ENCODE results near the gene MGAT4A.

- no peak for TF ChIP-seq CTCF (IDR thresholded peaks at IDR 0.05)
- TF ChIP-seq POLR2AphosphoS5 (IDR thresholded peaks at IDR 0.05; ENCODE audit: insufficient read depth in 1 of 2, low read depth in 1 of 2) = no peak
Observed at GRCh38 chr2:98583276-98583675, 147.7 kb downstream of the MGAT4A start.

All from vagina (tissue), 2 donors.